A673 (cell line): ENCODE data around the gene AHNAK2. TPM values are rescaled to one million over a fixed set of nuclear protein-coding genes. Genes with fewer than 3 reads are reported as not detected.
A peak's percentile ranks its signal among the peaks of the same experiment; 100 is the strongest.

ENCODE experiments used
- BruUV-seq: library from RNA; stranded (reverse); fragments of 400-500 nt; replicated peaks from 2 replicates; lab custom pipeline; 2021; lab: Mats Ljungman, UMichigan
- CTCF ChIA-PET: fragments of 300-600 bp; sonication (Branson Sonifier 250); formaldehyde crosslinking; loops from one replicate; lab custom pipeline; 2022; ENCODE audit warnings: antibody characterized with exemption; lab: Charles Lee
- POLR2A ChIA-PET: fragments of 300-600 bp; sonication (Branson Sonifier 250); formaldehyde crosslinking; loops from one replicate; lab custom pipeline; 2022; ENCODE audit warnings: antibody characterized with exemption; ENCODE audit not compliant: low non-redundant PET; lab: Charles Lee
- DNase-seq: peaks from one replicate; pipeline ENCODE4 v3.0.0-alpha.2; 2015; ENCODE audit warnings: low spot score
- H3K27ac ChIP-seq: fragments of 200-600 bp; sonication (generic); 2 replicates; pipeline ENCODE4 v1.5.1; 2016; ENCODE audit warnings: mixed run types, low read depth, mild to moderate bottlenecking, mixed read lengths, antibody characterized with exemption, low read length; ENCODE audit not compliant: poor library complexity, severe bottlenecking
- H3K27me3 ChIP-seq: fragments of 200-600 bp; sonication (generic); replicated peaks from 2 replicates; pipeline ENCODE4 v1.6.1; 2017; ENCODE audit warnings: mixed run types, low read depth, mild to moderate bottlenecking, mixed read lengths, antibody characterized with exemption, low read length; ENCODE audit not compliant: insufficient read depth, poor library complexity
- H3K36me3 ChIP-seq: fragments of 200-600 bp; sonication (generic); 2 replicates; pipeline ENCODE4 v1.6.1; 2016; ENCODE audit warnings: mixed run types, mild to moderate bottlenecking, mixed read lengths, antibody characterized with exemption, low read length; ENCODE audit not compliant: insufficient read depth, poor library complexity, severe bottlenecking
- H3K4me1 ChIP-seq: fragments of 200-600 bp; sonication (generic); 2 replicates; pipeline ENCODE4 v1.6.1; 2017; ENCODE audit warnings: mixed run types, mild to moderate bottlenecking, mixed read lengths, antibody characterized with exemption, low read length; ENCODE audit not compliant: insufficient read depth, poor library complexity, severe bottlenecking
- H3K4me3 ChIP-seq: fragments of 200-600 bp; sonication (generic); 2 replicates; pipeline ENCODE4 v1.5.1; 2016; ENCODE audit warnings: low read depth, mixed run types, mild to moderate bottlenecking, mixed read lengths, low read length; ENCODE audit not compliant: poor library complexity, severe bottlenecking
- H3K9me3 ChIP-seq: fragments of 200-600 bp; sonication (generic); 2 replicates; pipeline ENCODE4 v1.6.1; 2016; ENCODE audit warnings: mixed run types, low read depth, mild to moderate bottlenecking, mixed read lengths, antibody characterized with exemption, low read length; ENCODE audit not compliant: poor library complexity, severe bottlenecking
- CTCF ChIP-seq: fragments of 300-800, 200-600 bp; sonication (generic); conservative IDR thresholded peaks from 2 replicates; pipeline ENCODE4 v1.5.1; 2017; ENCODE audit warnings: low read depth, mild to moderate bottlenecking, antibody characterized with exemption, low read length, moderate library complexity, mixed read lengths
- EZH2 ChIP-seq: fragments of 200-600 bp; sonication (generic); IDR thresholded peaks from 2 replicates; pipeline ENCODE4 v1.6.1; 2017; ENCODE audit warnings: borderline replicate concordance, low read depth, mild to moderate bottlenecking, mixed read lengths, antibody characterized with exemption, low read length; ENCODE audit not compliant: poor library complexity, severe bottlenecking
- intact Hi-C: fragments of 100-400 bp; cut with micrococcal nuclease; formaldehyde crosslinking; loops from one replicate; pipeline ENCODE4 v1.10.0; 2022; ENCODE audit not compliant: unreplicated experiment
- total RNA-seq: library from RNA; stranded (reverse); gene quantifications from 2 replicates; pipeline ENCODE4 v1.2.3, GENCODE V29; 2021

AHNAK2 gene
- total RNA-seq, 1 experiment from 2014 or later: 0.56 TPM

GRCh38 chr14:105011312-105011990 is 33.3 kb upstream of the AHNAK2 start:
- Histone ChIP-seq H3K27ac (no peak overlapping the region), H3K4me1 (peaks cover 29% of the 10 kb centered on the region), H3K4me3 (no peak overlapping the region), H3K36me3 (peaks cover 66% of the 10 kb centered on the region), H3K9me3 (no peaks in the 10 kb centered on the region), H3K27me3 (no peaks in the 10 kb centered on the region)
- no peak for DNase-seq
- no TSS peak for BruUV-seq
- CTCF ChIA-PET: no interaction called here
- no peak for TF ChIP-seq CTCF
- no peak for TF ChIP-seq EZH2
- POLR2A ChIA-PET: no interaction called here
- intact Hi-C loops: no loop called here

GRCh38 chr14:105010891-105011291 is 32.7 kb upstream of the AHNAK2 start:
- ChIA-PET CTCF (no interaction called here), POLR2A (no interaction called here)
- H3K27me3 ChIP-seq: no peaks in the 10 kb centered on the region
- TF ChIP-seq CTCF (no peak), EZH2 (no peak)
- peaks cover 24% of the 10 kb centered on the region for H3K4me1 ChIP-seq
- H3K36me3 ChIP-seq: peaks cover 61% of the 10 kb centered on the region
- no TSS peak for BruUV-seq
- H3K27ac ChIP-seq: no peak overlapping the region
- H3K4me3 ChIP-seq: no peak overlapping the region
- no peaks in the 10 kb centered on the region for H3K9me3 ChIP-seq
- intact Hi-C loops: no loop called here
- DNase-seq: no peak

- DNase-seq: no peak
- TF ChIP-seq EZH2 (no peak), CTCF (no peak)
- no peaks in the 10 kb centered on the region for H3K27me3 ChIP-seq
- H3K4me1 ChIP-seq: peaks cover 19% of the 10 kb centered on the region
- BruUV-seq: TSS peak; percentile 8
- H3K9me3 ChIP-seq: no peaks in the 10 kb centered on the region
- H3K36me3 ChIP-seq: peaks cover 60% of the 10 kb centered on the region
- CTCF ChIA-PET: no interaction called here
- no peak overlapping the region for H3K27ac ChIP-seq
- intact Hi-C loops: no loop called here
- POLR2A ChIA-PET: no interaction called here
- H3K4me3 ChIP-seq: no peak overlapping the region
Observed at GRCh38 chr14:105010106-105010505, 31.9 kb upstream of the AHNAK2 start.
